Astrocyte (in vitro differentiated cells and primary cell): Measurements from ENCODE around the gene FOXB2.

ENCODE experiments used
- CTCF ChIP-seq: IDR thresholded peaks from 2 replicates; pipeline ENCODE4 v1.5.1; 2011; ENCODE audit warnings: low read depth, mild to moderate bottlenecking, inconsistent platforms, low read length, moderate library complexity; ENCODE audit not compliant: insufficient read depth
- EZH2 ChIP-seq: IDR thresholded peaks from 2 replicates; pipeline ENCODE4 v1.6.1; 2012; ENCODE audit warnings: mild to moderate bottlenecking, low read length, inconsistent platforms; ENCODE audit not compliant: insufficient read depth

- TF ChIP-seq CTCF, result no peak
- TF ChIP-seq EZH2, result no peak
Observed at GRCh38 chr9:77040340-77040739, 20.9 kb downstream of the FOXB2 start.
